GM20000 (cell line): ENCODE results near the gene N4BP3.

Experiments
- DNase-seq: peaks from one replicate; pipeline ENCODE4 v3.0.0; 2012; ENCODE audit warnings: low spot score
- CTCF ChIP-seq: IDR thresholded peaks from 2 replicates; pipeline ENCODE4 v1.5.1; 2012; ENCODE audit warnings: mild to moderate bottlenecking, control low read depth; ENCODE audit errors: extremely low read depth, missing control alignments

N4BP3 gene

GRCh38 chr5:178116143-178116885, 3.0 kb downstream of the N4BP3 start:
- DNase-seq, result peak; percentile 79
- TF ChIP-seq CTCF, result no peak

- DNase-seq, result no peak
- no peak for TF ChIP-seq CTCF
These were observed 4.8 kb downstream of the N4BP3 start for GRCh38 chr5:178117923-178118701.

- TF ChIP-seq CTCF, result no peak
- DNase-seq, result no peak
These were observed 6.7 kb downstream of the N4BP3 start for GRCh38 chr5:178119915-178120606.

- peak; percentile 92 for DNase-seq
- peak; percentile 66 for TF ChIP-seq CTCF
These were observed 7.5 kb downstream of the N4BP3 start for GRCh38 chr5:178120607-178121357.

- DNase-seq, result no peak
- no peak for TF ChIP-seq CTCF
These were observed 8.3 kb downstream of the N4BP3 start for GRCh38 chr5:178121391-178122276.

- no peak for TF ChIP-seq CTCF
- no peak for DNase-seq
These were observed 9.0 kb downstream of the N4BP3 start for GRCh38 chr5:178122346-178122745.
